HG03342 (cell line): Measurements from ENCODE around the gene NHSL2.
"Not testable (repeated sequence)": the region's sequence is repeated elsewhere in the genome, so short reads cannot be mapped to it uniquely, and the experiment has no call there.

ENCODE experiments used
- ATAC-seq: cut with Tn5 transposase; IDR thresholded peaks from one replicate; pipeline ENCODE4 v1.9.1; 2021; ENCODE audit warnings: mild to moderate bottlenecking, moderate library complexity; ENCODE audit not compliant: unreplicated experiment

The NHSL2 gene

GRCh38 chrX:71910643-71910985 is at the start of gene NHSL2:
TSS of gene NHSL2 (plus strand) at chrX:71910845.
- ATAC-seq: no peak

DNA sequence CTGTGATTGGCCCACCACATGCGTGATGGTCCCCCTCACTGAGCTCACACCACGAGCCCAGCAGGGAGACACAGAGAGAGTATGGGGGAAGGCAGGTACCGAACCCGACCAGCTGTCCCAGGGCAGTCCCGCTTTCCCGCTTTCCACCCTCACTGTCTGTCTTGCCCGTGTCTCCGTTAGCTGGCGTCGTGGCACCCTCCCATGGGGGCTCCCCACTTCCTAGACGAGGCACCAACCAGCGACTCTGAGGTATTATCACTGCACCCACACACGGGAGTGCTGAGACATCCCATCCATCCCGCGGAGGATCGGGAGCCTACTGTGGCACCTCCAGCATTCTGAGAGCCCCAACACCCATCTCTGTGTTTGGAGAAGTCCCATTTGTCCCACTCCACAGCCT is 43.0 kb upstream of the NHSL2 start:
- ATAC-seq: no peak

DNA sequence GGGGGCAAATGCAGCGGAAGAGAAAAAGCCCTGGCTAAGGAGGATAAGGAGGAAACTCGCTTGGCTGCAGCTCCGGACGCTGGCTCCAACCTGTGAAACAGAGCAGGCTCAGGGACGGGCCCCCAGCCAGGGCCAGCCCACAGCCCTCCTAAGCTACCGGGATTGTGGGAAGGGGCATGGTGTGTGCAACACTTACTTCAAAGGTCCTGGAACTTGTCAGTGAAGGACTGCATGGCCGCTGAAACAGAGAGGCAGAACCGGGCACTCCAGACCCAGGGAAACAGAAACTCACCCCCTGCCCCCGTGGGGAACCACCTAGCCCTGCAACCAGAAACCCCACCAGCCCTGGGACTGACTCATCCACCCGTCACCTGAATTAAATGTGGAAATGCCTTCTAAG is 41.1 kb upstream of the NHSL2 start:
- not testable (repeated sequence) for ATAC-seq

- ATAC-seq: peak; percentile 57
Observed at GRCh38 chrX:71870208-71871098, 40.2 kb upstream of the NHSL2 start.

- ATAC-seq: no peak
Observed at GRCh38 chrX:71871367-71871766, 39.3 kb upstream of the NHSL2 start.

DNA sequence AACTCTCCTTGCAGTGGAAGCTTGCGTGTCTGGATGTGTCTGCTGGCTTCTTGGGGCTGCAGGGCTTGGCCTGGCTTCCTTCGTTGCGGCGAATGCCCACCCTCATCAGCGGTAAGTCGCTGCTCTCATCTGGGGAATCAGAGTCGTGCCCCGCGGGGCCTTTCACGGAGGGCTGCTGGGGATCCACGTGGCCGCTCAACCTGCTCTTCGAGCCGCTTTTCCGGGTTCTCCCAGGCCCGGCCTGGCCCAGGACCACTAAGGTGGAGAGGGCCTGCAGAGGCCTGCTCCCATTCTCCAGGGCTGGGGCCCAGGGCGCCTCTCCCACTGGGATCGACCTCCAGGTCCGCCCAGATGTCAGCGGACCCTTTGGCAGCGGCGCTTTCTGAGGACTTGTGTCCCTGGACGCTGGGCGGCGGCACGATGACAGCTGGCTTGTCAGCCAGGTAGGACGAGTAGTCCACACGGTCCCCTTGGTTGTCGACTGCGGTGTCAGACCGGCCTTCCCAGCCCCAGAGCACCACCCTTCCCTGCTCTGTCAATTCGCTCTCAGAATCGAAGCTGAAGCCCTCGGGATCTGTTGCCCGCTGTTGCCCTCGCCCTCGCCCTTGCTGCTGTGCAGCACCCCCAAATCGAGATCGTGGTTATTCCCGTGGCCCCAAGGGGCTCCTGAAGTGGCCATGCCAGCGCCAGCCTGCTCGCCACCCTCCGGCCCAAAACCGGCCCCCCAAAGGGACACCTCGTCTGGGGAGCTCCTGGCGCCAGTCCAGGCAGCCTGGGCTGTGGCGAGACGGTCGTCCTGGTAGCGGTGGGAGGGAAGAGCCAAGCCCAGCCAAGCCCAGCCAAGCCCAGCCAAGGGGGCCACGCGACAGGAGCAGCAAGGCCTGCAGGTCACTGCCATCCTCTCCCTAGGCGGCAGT is 37.8 kb upstream of the NHSL2 start:
- ATAC-seq: no peak

GRCh38 chrX:71873459-71873833 is 37.2 kb upstream of the NHSL2 start:
- no peak for ATAC-seq

DNA sequence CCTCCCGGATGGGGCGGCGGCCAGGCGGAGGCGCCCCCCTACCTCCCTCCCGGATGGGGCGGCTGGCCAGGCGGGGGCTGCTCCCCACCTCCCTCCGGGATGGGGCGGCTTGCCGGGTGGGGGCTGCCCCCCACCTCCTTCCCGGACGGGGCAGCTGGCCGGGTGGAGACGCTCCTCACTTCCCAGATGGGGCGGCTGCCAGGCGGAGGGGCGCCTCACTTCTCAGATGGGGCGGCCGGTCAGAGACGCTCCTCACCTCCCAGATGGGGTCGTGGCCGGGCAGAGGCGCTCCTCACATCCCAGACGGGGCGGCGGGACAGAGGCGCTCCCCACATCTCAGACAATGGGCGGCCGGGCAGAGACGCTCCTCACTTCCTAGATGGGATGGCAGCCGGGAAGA is 33.8 kb upstream of the NHSL2 start:
- ATAC-seq: not testable (repeated sequence)

GRCh38 chrX:71885099-71885498 is 25.5 kb upstream of the NHSL2 start:
- no peak for ATAC-seq

GRCh38 chrX:71895607-71896006 is 15.0 kb upstream of the NHSL2 start:
- no peak for ATAC-seq

- no peak for ATAC-seq
Observed at GRCh38 chrX:71906144-71906543, 4.5 kb upstream of the NHSL2 start.

DNA sequence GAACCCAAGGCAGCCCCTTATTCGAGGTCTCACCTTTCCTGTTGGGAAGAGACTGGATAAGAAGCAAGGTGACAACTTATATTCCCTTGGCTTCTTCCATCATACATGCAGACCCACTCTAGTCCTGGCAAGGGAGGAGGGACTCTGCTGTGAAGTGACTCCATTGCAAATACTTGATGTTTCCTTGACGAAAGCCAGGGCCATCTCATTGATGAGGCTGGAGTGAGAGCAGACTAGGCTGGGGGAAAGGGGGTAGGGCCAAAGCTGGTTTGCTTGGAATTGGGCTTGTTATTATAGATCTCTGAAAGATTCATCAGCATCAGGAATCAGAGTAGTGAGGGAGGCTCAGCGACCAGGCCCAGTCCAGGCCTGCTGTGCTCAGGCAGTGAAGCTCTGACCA is 2.3 kb upstream of the NHSL2 start:
- no peak for ATAC-seq

- ATAC-seq: no peak
Observed at GRCh38 chrX:71909956-71910355, 689 bp upstream of the NHSL2 start.

- no peak for ATAC-seq
Observed at GRCh38 chrX:71910986-71911730, 513 bp downstream of the NHSL2 start.

GRCh38 chrX:71911731-71912050 is 1.0 kb downstream of the NHSL2 start:
- no peak for ATAC-seq

- no peak for ATAC-seq
Observed at GRCh38 chrX:71912156-71912555, 1.5 kb downstream of the NHSL2 start.

DNA sequence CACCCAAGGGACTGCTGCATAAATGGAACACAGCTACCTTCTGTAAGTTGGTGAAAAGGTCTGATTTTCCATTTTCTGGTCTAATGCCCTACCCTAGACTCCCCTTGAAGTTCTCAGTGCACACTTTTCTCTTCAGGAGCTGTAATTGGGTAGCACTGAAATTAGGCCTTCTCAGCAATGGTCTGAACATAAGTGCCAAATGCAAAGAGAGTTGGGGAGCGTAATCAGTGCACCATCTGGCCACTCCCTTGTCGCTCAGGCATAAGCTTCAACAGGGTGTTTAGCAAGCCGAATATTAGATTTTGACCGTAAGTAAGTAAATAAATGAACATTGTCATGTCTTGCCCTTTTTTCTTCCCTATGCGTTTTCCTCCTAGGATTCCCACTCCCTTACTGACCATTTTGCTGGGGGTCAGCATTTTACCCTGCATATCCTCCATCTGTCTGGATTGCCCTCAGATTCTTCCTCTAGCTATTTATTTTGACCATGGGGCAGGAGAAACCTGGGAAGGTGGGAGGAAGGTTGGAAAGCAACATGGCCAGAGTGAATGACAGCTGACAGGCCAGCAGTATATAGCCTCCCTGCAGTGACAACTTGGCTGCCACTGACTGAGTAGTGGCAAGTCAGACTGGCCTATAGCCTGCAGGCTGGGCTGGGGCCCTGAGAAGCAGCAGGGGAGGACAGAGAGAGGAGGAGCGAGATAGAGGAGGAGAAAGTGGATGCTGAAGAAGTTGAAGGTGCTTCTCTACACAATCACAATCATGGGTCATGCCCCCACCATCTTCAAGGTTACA is 2.7 kb downstream of the NHSL2 start:
- no peak for ATAC-seq

DNA sequence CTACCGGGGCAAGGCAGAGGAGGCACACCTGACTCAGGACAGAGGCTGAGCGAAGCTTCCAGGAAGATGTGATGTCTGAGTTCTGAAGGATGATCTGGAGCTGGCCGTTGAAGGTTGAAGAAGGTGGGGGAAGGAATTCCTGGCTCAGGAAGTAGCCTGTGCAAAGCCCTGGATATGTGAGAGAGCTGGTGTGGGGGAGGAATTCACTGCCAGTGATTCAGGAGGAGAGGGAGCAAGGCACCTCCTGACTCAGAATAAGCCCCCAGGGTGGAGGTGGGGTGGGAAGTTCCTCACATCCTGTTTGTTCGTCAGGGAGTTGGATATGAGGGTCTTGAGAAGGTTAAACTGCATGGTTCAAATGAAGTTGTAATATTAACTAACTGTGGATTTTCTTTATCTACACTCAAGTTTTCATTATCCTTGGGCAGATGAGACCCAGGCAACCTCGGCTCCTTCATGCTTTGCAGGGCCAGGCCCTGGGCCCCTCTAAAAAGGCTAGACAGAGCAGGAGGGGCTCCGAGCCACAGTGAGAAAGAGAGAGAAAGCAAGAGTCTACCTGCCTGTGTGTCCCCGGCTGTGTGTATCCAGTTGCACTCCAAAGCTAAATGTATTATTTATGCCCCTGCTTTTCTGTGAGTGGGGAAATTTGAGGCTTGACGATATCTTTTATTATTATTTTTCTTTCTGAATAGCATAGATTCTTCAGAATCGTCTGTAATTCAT is 7.1 kb downstream of the NHSL2 start:
- no peak for ATAC-seq

DNA sequence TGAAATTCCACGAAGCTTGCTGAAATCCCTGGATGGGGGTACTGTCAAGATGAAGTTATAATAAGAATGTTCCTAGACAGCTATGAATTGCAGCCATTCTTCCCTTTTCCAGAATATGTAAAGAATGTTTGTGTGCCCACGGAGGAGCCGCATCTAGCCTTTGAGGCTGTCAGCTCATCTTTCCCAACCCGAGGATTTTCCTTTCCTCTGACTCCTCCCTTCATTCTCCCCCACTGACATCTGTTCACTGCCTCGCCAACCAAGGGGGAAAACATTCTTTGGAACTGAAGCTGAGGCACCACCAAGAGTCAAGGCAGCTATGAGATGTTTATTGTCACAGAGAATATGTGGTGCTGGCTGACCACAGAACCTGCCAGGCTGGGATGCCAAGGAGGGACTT is 8.8 kb downstream of the NHSL2 start:
- no peak for ATAC-seq

GRCh38 chrX:71919886-71920285 is 9.2 kb downstream of the NHSL2 start:
- no peak for ATAC-seq
